IMR-90 (cell line): ENCODE results near the gene MECR. TPM values are rescaled to one million over a fixed set of nuclear protein-coding genes. Genes with fewer than 3 reads are reported as not detected.

ENCODE experiments used
- ATAC-seq: fragments of 200-7000 bp; cut with Tn5 transposase; 2 replicates; pipeline ENCODE4 v1.9.1; 2020; ENCODE audit warnings: low read depth, mild to moderate bottlenecking, moderate library complexity
- BruUV-seq: library from RNA; stranded (reverse); fragments of 400-500 nt; replicated peaks from 2 replicates; lab custom pipeline; 2021; lab: Mats Ljungman, UMichigan
- CTCF ChIA-PET: fragments of 300-600 bp; formaldehyde crosslinking; extraction: SDS; loops from one replicate; lab custom pipeline; 2021; ENCODE audit warnings: antibody characterized with exemption; lab: Yijun Ruan, JAX
- POLR2A ChIA-PET: fragments of 300-600 bp; sonication (Branson Sonifier 250); formaldehyde crosslinking; loops from one replicate; lab custom pipeline; 2022; ENCODE audit warnings: antibody characterized with exemption; ENCODE audit not compliant: unreplicated experiment; lab: Charles Lee
- DNase-seq: peaks from one replicate; pipeline ENCODE4 v3.0.0; 2013
- H2AFZ ChIP-seq: replicated peaks from 2 replicates; pipeline ENCODE3; 2013; ENCODE audit warnings: low read length, mild to moderate bottlenecking; ENCODE audit not compliant: poor library complexity
- H2AK5ac ChIP-seq: 2 replicates; pipeline ENCODE4 v1.6.1; 2013; ENCODE audit warnings: low read depth, low read length, inconsistent platforms
- H2AK9ac ChIP-seq: replicated peaks from 2 replicates; pipeline ENCODE3; 2013; ENCODE audit warnings: mild to moderate bottlenecking, low read depth, low read length, moderate library complexity; ENCODE audit not compliant: poor library complexity
- H2BK120ac ChIP-seq: 2 replicates; pipeline ENCODE4 v1.6.1; 2013; ENCODE audit warnings: low read depth, low read length, inconsistent platforms
- H2BK15ac ChIP-seq: 3 replicates; pipeline ENCODE4 v1.6.1; 2013; ENCODE audit warnings: low read depth, low read length, inconsistent platforms
- H2BK20ac ChIP-seq: 2 replicates; pipeline ENCODE4 v1.6.1; 2013; ENCODE audit warnings: low read depth, mild to moderate bottlenecking, inconsistent platforms, low read length, moderate library complexity
- H2BK5ac ChIP-seq: 2 replicates; pipeline ENCODE4 v1.6.1; 2013; ENCODE audit warnings: mild to moderate bottlenecking, low read depth, low read length, inconsistent platforms; ENCODE audit not compliant: poor library complexity, severe bottlenecking
- H3K14ac ChIP-seq: replicated peaks from 2 replicates; pipeline ENCODE4 v1.6.1; 2013; ENCODE audit warnings: low read depth, low read length, inconsistent platforms
- H3K18ac ChIP-seq: 2 replicates; pipeline ENCODE4 v1.6.1; 2013; ENCODE audit warnings: low read depth, low read length, control low read depth
- H3K23ac ChIP-seq: 2 replicates; pipeline ENCODE4 v1.6.1; 2013; ENCODE audit warnings: low read depth, low read length, inconsistent platforms
- H3K27ac ChIP-seq: 2 replicates; pipeline ENCODE4 v1.5.1; 2013; ENCODE audit warnings: mild to moderate bottlenecking, control low read depth, low read length; ENCODE audit not compliant: insufficient read depth
- H3K27me3 ChIP-seq: 2 replicates; pipeline ENCODE4 v1.6.1; 2013; ENCODE audit warnings: low read length; ENCODE audit not compliant: control insufficient read depth, insufficient read depth
- H3K36me3 ChIP-seq: 2 replicates; pipeline ENCODE4 v1.6.1; 2013; ENCODE audit warnings: low read length, mixed read lengths; ENCODE audit not compliant: control insufficient read depth, insufficient read depth
- H3K4ac ChIP-seq: 2 replicates; pipeline ENCODE4 v1.6.1; 2013; ENCODE audit warnings: low read depth, low read length, inconsistent platforms
- H3K4me1 ChIP-seq: 2 replicates; pipeline ENCODE4 v1.6.1; 2013; ENCODE audit warnings: low read length, mixed read lengths; ENCODE audit not compliant: control insufficient read depth, insufficient read depth
- H3K4me2 ChIP-seq: 2 replicates; pipeline ENCODE4 v1.6.1; 2013; ENCODE audit warnings: low read depth, mild to moderate bottlenecking, control low read depth, low read length, moderate library complexity
- H3K4me3 ChIP-seq: 2 replicates; pipeline ENCODE4 v1.5.1; 2013; ENCODE audit warnings: low read depth, mild to moderate bottlenecking, control low read depth, low read length, moderate library complexity; ENCODE audit not compliant: insufficient read depth
- H3K56ac ChIP-seq: 2 replicates; pipeline ENCODE4 v1.6.1; 2013; ENCODE audit warnings: low read length, inconsistent platforms; ENCODE audit not compliant: insufficient read depth; ENCODE audit errors: extremely low read depth
- H3K79me1 ChIP-seq, 2 experiments: 2 replicates each; pipeline ENCODE4 v1.6.1; 2013; ENCODE audit warnings: low read length in 2 of 2, inconsistent platforms in 1 of 2, low read depth in 1 of 2
- H3K9ac ChIP-seq: 2 replicates; pipeline ENCODE4 v1.6.1; 2013; ENCODE audit warnings: low read depth, low read length, control low read depth
- H3K9me1 ChIP-seq: 2 replicates; pipeline ENCODE4 v1.6.1; 2013; ENCODE audit warnings: low read length, inconsistent platforms; ENCODE audit not compliant: insufficient read depth
- H3K9me3 ChIP-seq: 2 replicates; pipeline ENCODE4 v1.6.1; 2013; ENCODE audit warnings: low read length; ENCODE audit not compliant: control insufficient read depth, insufficient read depth
- H4K20me1 ChIP-seq: 2 replicates; pipeline ENCODE4 v1.6.1; 2013; ENCODE audit warnings: low read length, inconsistent platforms; ENCODE audit not compliant: insufficient read depth
- H4K5ac ChIP-seq: 2 replicates; pipeline ENCODE4 v1.6.1; 2013; ENCODE audit warnings: mild to moderate bottlenecking, low read depth, low read length, control low read depth
- H4K8ac ChIP-seq, 2 experiments: 2 replicates each; pipeline ENCODE4 v1.6.1; 2013; ENCODE audit warnings: low read depth in 2 of 2, low read length in 2 of 2, control low read depth in 1 of 2, inconsistent platforms in 1 of 2
- H4K91ac ChIP-seq: 2 replicates; pipeline ENCODE4 v1.6.1; 2013; ENCODE audit warnings: low read depth, low read length, inconsistent platforms; ENCODE audit not compliant: insufficient read depth
- CEBPB ChIP-seq: IDR thresholded peaks from 2 replicates; pipeline ENCODE4 v1.6.1; 2012; ENCODE audit warnings: low read depth, low read length, improper control_type of control experiment
- WGBS, 2 experiments: methylation state at CpG; one replicate each; pipeline versions ENCODE4 v1.1.5 to v1.1.7; 2013; ENCODE audit warnings: missing lambda C conversion rate in 2 of 2; ENCODE audit not compliant: insufficient read length in 1 of 2; ENCODE audit errors: extremely low coverage in 2 of 2; 5-methylcytosine and 5-hydroxymethylcytosine counted together
- dilution Hi-C: fragments of 300-500 bp; cut with HindIII; formaldehyde crosslinking; loops from one replicate; pipeline ENCODE4 v1.14.3; 2018; ENCODE audit warnings: low sequenced_read_pairs; ENCODE audit not compliant: unreplicated experiment
- in situ Hi-C: fragments of 300-500 bp; cut with MboI; formaldehyde crosslinking; loops from 3 replicates; pipeline ENCODE4 v1.14.3; 2019; ENCODE audit warnings: low sequenced_read_pairs, inconsistent platforms, mixed read lengths
- intact Hi-C: fragments of 100-400 bp; cut with micrococcal nuclease; formaldehyde crosslinking; loops from 2 replicates; pipeline ENCODE4 v1.10.0; 2022
- polyA plus RNA-seq, 3 experiments: library from polyadenylated mRNA; depleted of rRNA; stranded (reverse); fragments of >200 nt; gene quantifications; 2 replicates each; pipeline ENCODE4 v1.2.3, GENCODE V29; 2012; ENCODE audit warnings: low replicate concordance in 1 of 3
- total RNA-seq: library from RNA; depleted of rRNA; stranded (reverse); fragments of >200 nt; gene quantifications from 2 replicates; pipeline ENCODE4 v1.2.3, GENCODE V29; 2012
- TF ChIP-seq, protein P1 (sequence below): conservative IDR thresholded peaks from 2 replicates; pipeline ENCODE4 v1.5.1; 2012; ENCODE audit warnings: mild to moderate bottlenecking, low read depth, low read length, improper control_type of control experiment

MECR gene
- total and polyA plus RNA-seq, 2 of the 4 experiments (the other 2 are of a cell fraction): 20.3 to 24.8 TPM

DNA sequence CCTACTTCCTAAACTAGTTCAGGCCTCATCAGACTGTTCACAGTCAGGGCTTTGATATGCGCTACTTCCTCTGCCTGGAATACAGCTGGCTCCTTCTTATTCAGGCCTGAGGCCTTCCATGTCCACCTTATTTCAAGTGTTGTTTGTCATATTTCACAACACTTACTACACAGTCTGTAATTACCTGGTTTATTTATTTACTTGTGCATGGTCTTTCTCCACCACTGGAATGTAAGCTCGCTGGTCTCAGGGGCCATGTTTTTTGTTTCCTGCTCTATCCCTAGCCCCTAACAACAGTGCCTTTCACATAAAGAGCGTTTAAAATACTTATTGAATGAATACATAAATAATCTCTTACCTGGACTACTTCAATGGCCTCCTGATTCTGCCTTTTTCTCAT lies 44.5 kb downstream of the MECR start:
- no TSS peak for BruUV-seq
- WGBS, 2 experiments: no CpG with 5 or more reads among the region's 3 CpGs

More for the DNA sequence above, 44.5 kb downstream of the MECR start:
- H4K8ac ChIP-seq: peak overlapping the region in 1 of 2 experiments; percentile 82; a peak in 2 of 4 replicates
- H2AK9ac ChIP-seq: no peak overlapping the region
- H3K27ac ChIP-seq: no peak overlapping the region
- intact Hi-C loops (no loop called here), in situ Hi-C loops (no loop called here), dilution Hi-C loops (no loop called here)
- no peak overlapping the region for H3K9ac ChIP-seq
- peak; percentile 77 for TF ChIP-seq CEBPB
- TF ChIP-seq, protein P1, sequence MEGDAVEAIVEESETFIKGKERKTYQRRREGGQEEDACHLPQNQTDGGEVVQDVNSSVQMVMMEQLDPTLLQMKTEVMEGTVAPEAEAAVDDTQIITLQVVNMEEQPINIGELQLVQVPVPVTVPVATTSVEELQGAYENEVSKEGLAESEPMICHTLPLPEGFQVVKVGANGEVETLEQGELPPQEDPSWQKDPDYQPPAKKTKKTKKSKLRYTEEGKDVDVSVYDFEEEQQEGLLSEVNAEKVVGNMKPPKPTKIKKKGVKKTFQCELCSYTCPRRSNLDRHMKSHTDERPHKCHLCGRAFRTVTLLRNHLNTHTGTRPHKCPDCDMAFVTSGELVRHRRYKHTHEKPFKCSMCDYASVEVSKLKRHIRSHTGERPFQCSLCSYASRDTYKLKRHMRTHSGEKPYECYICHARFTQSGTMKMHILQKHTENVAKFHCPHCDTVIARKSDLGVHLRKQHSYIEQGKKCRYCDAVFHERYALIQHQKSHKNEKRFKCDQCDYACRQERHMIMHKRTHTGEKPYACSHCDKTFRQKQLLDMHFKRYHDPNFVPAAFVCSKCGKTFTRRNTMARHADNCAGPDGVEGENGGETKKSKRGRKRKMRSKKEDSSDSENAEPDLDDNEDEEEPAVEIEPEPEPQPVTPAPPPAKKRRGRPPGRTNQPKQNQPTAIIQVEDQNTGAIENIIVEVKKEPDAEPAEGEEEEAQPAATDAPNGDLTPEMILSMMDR: no peak
- H3K23ac ChIP-seq: no peak overlapping the region
- H2AK5ac ChIP-seq: peak overlapping the region; percentile 17; the same call in 1 of the 2 replicates
- no peak overlapping the region for H3K56ac ChIP-seq
- H2BK15ac ChIP-seq: 0 out of 3 replicates have a peak overlapping the region, but pooled peaks have one; percentile 41
- no peaks in the 10 kb centered on the region; the same call in 1 of the 2 replicates for H3K4me1 ChIP-seq
- H3K36me3 ChIP-seq: no peaks in the 10 kb centered on the region
- H3K14ac ChIP-seq: peak overlapping the region; percentile 29; the same call in 1 of the 2 replicates
- no peak overlapping the region for H4K91ac ChIP-seq
- H2BK5ac ChIP-seq: peak overlapping the region; percentile 71
- H3K79me1 ChIP-seq: peaks cover 0 to 2% of the 10 kb centered on the region in 2 experiments; a peak in 1 of 4 replicates
- H3K9me3 ChIP-seq: no peaks in the 10 kb centered on the region
- no peak overlapping the region for H4K5ac ChIP-seq
- no peak overlapping the region for H3K4me3 ChIP-seq
- H3K18ac ChIP-seq: no peak overlapping the region
- ATAC-seq (no peak), DNase-seq (peak; percentile 52)
- ChIA-PET POLR2A (no interaction called here), CTCF (interaction anchor here (1.6 to 2.0 kb wide), 2 partner anchors 16 to 305 kb away, joined by 4 to 7 read pairs; no protein-coding TSS in a partner anchor)
- no peak overlapping the region for H2AFZ ChIP-seq
- no peak overlapping the region for H3K4me2 ChIP-seq
- 0 out of 2 replicates have a peak overlapping the region, but pooled peaks have one; percentile 31 for H2BK120ac ChIP-seq
- H4K20me1 ChIP-seq: peaks cover 3% of the 10 kb centered on the region; the same call in 1 of the 2 replicates
- peak overlapping the region; percentile 6; the same call in 1 of the 2 replicates for H3K4ac ChIP-seq
- H3K9me1 ChIP-seq: peaks cover 13% of the 10 kb centered on the region; the same call in 1 of the 2 replicates
- H3K27me3 ChIP-seq: no peaks in the 10 kb centered on the region
- no peak overlapping the region for H2BK20ac ChIP-seq
